Heart left ventricle (tissue), 16 donors: ENCODE results near the gene SNTA1. TPM values are rescaled to one million over a fixed set of nuclear protein-coding genes. Genes with fewer than 3 reads are reported as not detected.
"Not testable (repeated sequence)": the region's sequence is repeated elsewhere in the genome, so short reads cannot be mapped to it uniquely, and the experiment has no call there.

Experiments
- ATAC-seq, 4 donors: fragments of 200-7000 bp; cut with Tn5 transposase; one replicate each; pipeline ENCODE4 v1.9.1; 2020 to 2022; ENCODE audit warnings: moderate library complexity in 4 of 4, mild to moderate bottlenecking in 3 of 4, moderate number of reproducible peaks in 1 of 4
- DNase-seq, 5 donors: peaks; one replicate each; pipeline ENCODE4 v3.0.0-alpha.2; 2020
- H3K27ac ChIP-seq, 12 donors: fragments of 200-600 bp; sonication (generic) in 4 of 12; one replicate each; pipeline versions ENCODE4 v1.5.0 to v1.8.0; 2016 to 2022; ENCODE audit warnings: mild to moderate bottlenecking in 2 of 12
- H3K27me3 ChIP-seq, 9 donors: fragments of 200-600 bp; sonication (generic) in 2 of 9; one replicate each; pipeline versions ENCODE4 v1.5.1 to v1.8.0; 2016 to 2022; ENCODE audit warnings: mild to moderate bottlenecking in 3 of 9
- H3K36me3 ChIP-seq, 9 donors: fragments of 200-600 bp; sonication (generic) in 2 of 9; one replicate each; pipeline versions ENCODE4 v1.5.0 to v1.8.0; 2018 to 2022; ENCODE audit warnings: mild to moderate bottlenecking in 2 of 9
- H3K4me1 ChIP-seq, 12 donors: fragments of 200-600 bp; sonication (generic) in 4 of 12; one replicate each; pipeline versions ENCODE4 v1.5.0 to v1.8.0; 2016 to 2022; ENCODE audit warnings: mild to moderate bottlenecking in 3 of 12
- H3K4me3 ChIP-seq, 12 donors: fragments of 200-600 bp; sonication (generic) in 4 of 12; one replicate each; pipeline versions ENCODE4 v1.5.0 to v1.8.0; 2017 to 2022; ENCODE audit warnings: mild to moderate bottlenecking in 9 of 12, moderate library complexity in 4 of 12
- H3K9me3 ChIP-seq, 12 donors: fragments of 200-600 bp; sonication (generic) in 4 of 12; one replicate each; pipeline versions ENCODE4 v1.5.0 to v1.8.0; 2016 to 2022; ENCODE audit warnings: mild to moderate bottlenecking in 1 of 12
- POLR2A ChIP-seq, 2 donors: fragments of 450-650 bp; IDR thresholded peaks; one replicate each; pipeline ENCODE4 v1.6.1; 2017; ENCODE audit warnings: antibody characterized with exemption in 2 of 2, mild to moderate bottlenecking in 2 of 2, moderate library complexity in 2 of 2
- WGBS, 4 donors: extraction: QIAGEN DNeasy Blood & Tissue Kit in 2 of 4; methylation state at CpG; one replicate each; pipeline versions ENCODE4 v1.1.5 to v1.1.7; 2013 to 2018; 5-methylcytosine and 5-hydroxymethylcytosine counted together
- intact Hi-C, 10 donors: fragments of 100-400 bp; cut with DNase I; formaldehyde crosslinking; loops; one replicate each; pipeline versions ENCODE4 v1.11.1 to v1.14.2; 2022
- polyA plus RNA-seq, 2 donors: library from polyadenylated mRNA; stranded (reverse); fragments of 200-250 nt; gene quantifications; one replicate each; pipeline ENCODE4 v1.2.3, GENCODE V29; 2013
- total RNA-seq, 9 donors: library from RNA; depleted of rRNA in 2 of 9; stranded (reverse); fragments of >200 nt in 2 of 9; fragmentation: NEBNext Ultra II Directional in 3 of 9; extraction: Animal tissue kit (Norgen Biotek cat#: 25700) in 3 of 9; gene quantifications; one replicate each; pipeline versions ENCODE4 v1.1.0 to v1.2.4, GENCODE V29; 2016 to 2023
- TF ChIP-seq, protein P1 (sequence below), 12 donors: fragments of 200-600 bp; sonication (generic) in 4 of 12; IDR thresholded peaks; one replicate each; pipeline versions ENCODE4 v1.5.0 to v1.8.0; 2018 to 2022; ENCODE audit warnings: antibody characterized with exemption in 12 of 12, mild to moderate bottlenecking in 5 of 12
- donor health status: ischemic (EF 13 %, LVEDD 7.1; RV severe dilation, severe dysfunction).
- donor health status: healthy with polysubstance abuse.
- donor health status: DM: no; HTN: yes; CAD: no.
- donor health status: DM: no; HTN: no; CAD: no.
- donor health status: ischemic (EF 25% LVEDD 6.9; RV normal size, moderate dysfunction).
- donor health status: ischemic (EF 25% LVEDD 5.7; RV mildly dilated, moderate dysfunction).
- donor health status: healthy.
- donor health status: DM: yes; HTN: yes; CAD: no.
- donor health status: ischemic (EF 35%, LVEDD 5.7; RV mildly dilated, moderate dysfunction).
- donor health status: nonischemic (EF 11% LVEDD 7.7; RV severe dilation, severe dysfunction).
- donor health status: DM: yes; HTN: yes; CAD: no.
- donor health status: PGD.
- donor health status: ischemic (EF 29% LVEDD 5.4; RV normal size, mild dysfunction).
- donor health status: nonischemic (EF 23%, LVEDD 6.1; RV moderate dilation, normal function).

The SNTA1 gene
- total and polyA plus RNA-seq, 11 donors, result 91.0 to 318 (median 166) TPM

GRCh38 chr20:33463332-33464101 lies 20.0 kb upstream of the SNTA1 start:
- Histone ChIP-seq H3K36me3 (no peaks in the 10 kb centered on the region), H3K27me3 (no peaks in the 10 kb centered on the region), H3K4me1 (peaks cover 0 to 16% (median 3%) of the 10 kb centered on the region in 12 donors), H3K4me3 (no peak overlapping the region), H3K9me3 (no peaks in the 10 kb centered on the region), H3K27ac (peak overlapping the region in 7 of 12 donors; percentile 30 to 90 (median 69))
- DNase-seq (peak in 4 of 5 donors; percentile 33 to 62 (median 48)), ATAC-seq (peak; percentile 83 to 97 (median 92))
- TF ChIP-seq, protein P1, sequence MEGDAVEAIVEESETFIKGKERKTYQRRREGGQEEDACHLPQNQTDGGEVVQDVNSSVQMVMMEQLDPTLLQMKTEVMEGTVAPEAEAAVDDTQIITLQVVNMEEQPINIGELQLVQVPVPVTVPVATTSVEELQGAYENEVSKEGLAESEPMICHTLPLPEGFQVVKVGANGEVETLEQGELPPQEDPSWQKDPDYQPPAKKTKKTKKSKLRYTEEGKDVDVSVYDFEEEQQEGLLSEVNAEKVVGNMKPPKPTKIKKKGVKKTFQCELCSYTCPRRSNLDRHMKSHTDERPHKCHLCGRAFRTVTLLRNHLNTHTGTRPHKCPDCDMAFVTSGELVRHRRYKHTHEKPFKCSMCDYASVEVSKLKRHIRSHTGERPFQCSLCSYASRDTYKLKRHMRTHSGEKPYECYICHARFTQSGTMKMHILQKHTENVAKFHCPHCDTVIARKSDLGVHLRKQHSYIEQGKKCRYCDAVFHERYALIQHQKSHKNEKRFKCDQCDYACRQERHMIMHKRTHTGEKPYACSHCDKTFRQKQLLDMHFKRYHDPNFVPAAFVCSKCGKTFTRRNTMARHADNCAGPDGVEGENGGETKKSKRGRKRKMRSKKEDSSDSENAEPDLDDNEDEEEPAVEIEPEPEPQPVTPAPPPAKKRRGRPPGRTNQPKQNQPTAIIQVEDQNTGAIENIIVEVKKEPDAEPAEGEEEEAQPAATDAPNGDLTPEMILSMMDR (IDR thresholded peaks at IDR 0.05), result no peak
- no peak for TF ChIP-seq POLR2A (IDR thresholded peaks at IDR 0.05)
- 70 to 73% (median 71%) methylated on average over 7 of the region's 7 CpGs for WGBS, 4 donors
- intact Hi-C loops, result loop anchor here in 4 of 10 donors (5.0 kb wide), 2 partner anchors 189 to 204 kb away; partner anchors contain the start of gene ACTL10 (in 1 of the 4)

GRCh38 chr20:33460711-33461110 lies 17.1 kb upstream of the SNTA1 start:
- H3K9me3 ChIP-seq, result no peaks in the 10 kb centered on the region
- H3K27me3 ChIP-seq, result no peaks in the 10 kb centered on the region
- H3K4me3 ChIP-seq, result no peak overlapping the region
- peaks cover 0 to 16% (median 3%) of the 10 kb centered on the region in 12 donors for H3K4me1 ChIP-seq
- no peaks in the 10 kb centered on the region for H3K36me3 ChIP-seq
- no peak overlapping the region for H3K27ac ChIP-seq
- no peak for DNase-seq
- intact Hi-C loops, result loop anchor here in 4 of 10 donors (5.0 kb wide), 2 partner anchors 192 to 207 kb away; partner anchors contain the start of gene ACTL10 (in 1 of the 4)
- no peak for ATAC-seq
- TF ChIP-seq, protein P1 (IDR thresholded peaks at IDR 0.05), result no peak
- TF ChIP-seq POLR2A (IDR thresholded peaks at IDR 0.05), result no peak
- WGBS, 4 donors, result 91 to 98% (median 96%) methylated on average over 5 of the region's 5 CpGs

DNA sequence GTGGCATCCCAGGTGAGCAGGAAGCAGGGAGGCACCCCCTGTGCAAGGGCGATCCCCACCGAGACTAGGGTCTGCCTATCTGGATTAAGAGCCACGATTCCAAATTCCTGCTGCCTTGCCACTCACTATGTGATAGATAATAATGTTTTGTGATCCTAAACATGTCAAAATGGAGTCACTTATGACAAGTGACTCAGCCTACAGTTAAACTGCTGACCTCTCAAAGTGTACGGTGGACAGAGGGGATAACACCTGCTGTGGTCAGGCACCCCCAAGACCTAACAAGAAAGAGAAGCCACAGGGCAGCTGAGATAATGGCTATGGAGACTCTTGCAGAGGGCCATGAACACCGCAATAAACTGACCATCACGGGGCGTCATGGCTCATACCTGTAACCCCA lies 16.0 kb upstream of the SNTA1 start:
- ATAC-seq, result no peak
- H3K27ac ChIP-seq, result no peak overlapping the region
- no peaks in the 10 kb centered on the region for H3K36me3 ChIP-seq
- intact Hi-C loops, result loop anchor here in 6 of 10 donors (5.0 kb wide), 3 partner anchors 193 to 273 kb away; partner anchors contain the start of genes ACTL10 (in 3 of the 6) and ZNF341 (in 2 of the 6)
- no peak overlapping the region for H3K4me3 ChIP-seq
- 76 to 84% (median 83%) methylated on average over 7 of the region's 7 CpGs for WGBS, 4 donors
- TF ChIP-seq POLR2A (IDR thresholded peaks at IDR 0.05), result no peak
- TF ChIP-seq, protein P1 (IDR thresholded peaks at IDR 0.05), result no peak
- no peaks in the 10 kb centered on the region for H3K27me3 ChIP-seq
- DNase-seq, result no peak
- no peaks in the 10 kb centered on the region for H3K9me3 ChIP-seq
- peaks cover 0 to 16% (median 3%) of the 10 kb centered on the region in 12 donors for H3K4me1 ChIP-seq

DNA sequence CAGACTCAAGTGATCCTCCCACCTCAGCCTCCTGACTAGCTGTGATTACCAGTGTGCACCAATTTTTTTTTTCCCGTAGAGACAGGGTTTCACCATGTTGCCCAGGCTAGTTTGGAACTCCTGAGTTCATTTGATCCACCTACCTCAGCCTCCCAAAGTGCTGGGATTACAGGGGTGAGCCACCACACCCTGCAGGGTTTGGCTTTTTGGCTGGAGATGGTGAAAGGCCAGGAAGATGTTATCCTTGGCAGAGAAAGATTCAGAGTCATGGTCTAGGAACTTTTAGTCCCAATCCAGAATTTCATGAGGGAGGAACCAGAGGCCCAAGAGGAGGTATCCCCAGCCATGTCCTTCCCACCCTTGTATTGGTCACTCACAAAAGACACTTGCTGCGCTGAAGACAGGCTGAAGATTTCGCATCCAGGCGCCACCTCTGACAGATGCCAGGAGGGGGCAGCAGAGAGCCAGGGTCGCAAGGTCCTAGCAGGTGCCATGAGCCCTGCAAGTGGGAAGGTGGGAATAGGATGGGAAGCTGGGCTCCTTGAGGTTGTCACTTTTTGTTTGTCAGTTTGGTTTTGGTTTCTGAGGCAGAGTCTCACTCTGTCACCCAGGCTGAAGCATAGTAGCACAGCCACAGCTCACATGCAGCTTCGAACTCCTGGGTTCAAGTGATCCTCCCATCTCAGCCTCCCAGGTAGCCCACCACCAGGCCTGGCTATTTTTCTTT lies 13.5 kb upstream of the SNTA1 start:
- DNase-seq, result peak; percentile 75 to 89 (median 84)
- H3K9me3 ChIP-seq, H3K4me3 ChIP-seq, H3K4me1 ChIP-seq, H3K27me3 ChIP-seq, H3K36me3 ChIP-seq, H3K27ac ChIP-seq: not testable (repeated sequence)
- peak; percentile 70 to 96 (median 95) for ATAC-seq
- intact Hi-C loops, result loop anchor here in 8 of 10 donors (2.0 to 5.0 kb wide), 5 partner anchors 195 to 275 kb away; partner anchors contain the start of genes ACTL10 (in 3 of the 8) and ZNF341 (in 2 of the 8)
- WGBS, 4 donors, result 19 to 22% (median 20%) methylated on average over 5 of the region's 6 CpGs
- TF ChIP-seq, protein P1 (IDR thresholded peaks at IDR 0.05), result peak; percentile 88 to 96 (median 94)
